Progenitor cell of endocrine pancreas (in vitro differentiated cells): ENCODE results near the gene DDB1. TPM values are rescaled to one million over a fixed set of nuclear protein-coding genes. Genes with fewer than 3 reads are reported as not detected.

Source experiments
- DNase-seq: peaks from one replicate; pipeline ENCODE4 v3.0.0; 2021; ENCODE audit warnings: low spot score; ENCODE audit not compliant: unreplicated experiment
- H3K27ac Mint-ChIP-seq: 2 replicates; pipeline ENCODE4 v1.8.0; 2021; ENCODE audit warnings: mild to moderate bottlenecking, moderate library complexity, mixed read lengths
- H3K27me3 Mint-ChIP-seq: 2 replicates; pipeline ENCODE4 v1.8.0; 2021; ENCODE audit warnings: mixed read lengths
- H3K36me3 Mint-ChIP-seq: 2 replicates; pipeline ENCODE4 v1.8.0; 2022; ENCODE audit warnings: mixed read lengths; ENCODE audit not compliant: insufficient read depth
- H3K4me1 Mint-ChIP-seq: 2 replicates; pipeline ENCODE4 v1.8.0; 2021; ENCODE audit warnings: low read depth, mixed read lengths
- H3K4me3 Mint-ChIP-seq: 2 replicates; pipeline ENCODE4 v1.8.0; 2021; ENCODE audit warnings: low read depth, mild to moderate bottlenecking, moderate library complexity, mixed read lengths
- H3K9me3 Mint-ChIP-seq: 2 replicates; pipeline ENCODE4 v1.8.0; 2021; ENCODE audit warnings: low read depth, mixed read lengths
- total RNA-seq: library from RNA; stranded (reverse); gene quantifications from 2 replicates; pipeline ENCODE4 v1.2.1, GENCODE V29; 2021
- TF ChIP-seq, protein P1 (sequence below): fragments of 200-600 bp; sonication (generic); IDR thresholded peaks from one replicate; pipeline ENCODE4 v1.5.0; 2021; ENCODE audit warnings: antibody characterized with exemption, mild to moderate bottlenecking; ENCODE audit not compliant: unreplicated experiment

Gene DDB1
- total RNA-seq, 1 donor from 2014 or later = 254 TPM

DNA sequence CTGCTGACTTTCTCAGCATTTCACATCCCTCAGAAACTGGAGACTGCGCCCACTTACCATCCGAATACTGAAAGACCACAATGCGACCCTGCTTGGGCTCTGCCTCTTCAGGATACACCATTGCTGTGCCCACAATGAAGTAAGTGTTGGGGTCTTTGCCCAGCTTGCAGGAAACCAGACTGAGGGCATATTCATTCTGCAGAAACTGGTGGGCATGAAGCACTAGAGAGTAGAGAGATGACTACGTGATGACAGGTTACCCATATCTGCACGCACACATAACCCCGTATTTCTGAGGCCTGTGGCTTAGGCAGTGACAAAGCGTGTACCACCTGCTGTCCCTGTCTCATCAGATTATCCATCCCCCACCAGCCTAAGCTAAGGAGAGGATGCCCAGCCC, 23.2 kb downstream of the DDB1 start:
- Mint-ChIP-seq H3K27ac (no peak overlapping the region), H3K27me3 (no peaks in the 10 kb centered on the region), H3K4me3 (no peak overlapping the region), H3K4me1 (no peaks in the 10 kb centered on the region), H3K36me3 (peaks cover 21% of the 10 kb centered on the region), H3K9me3 (no peaks in the 10 kb centered on the region)
- DNase-seq = no peak
- TF ChIP-seq, protein P1, sequence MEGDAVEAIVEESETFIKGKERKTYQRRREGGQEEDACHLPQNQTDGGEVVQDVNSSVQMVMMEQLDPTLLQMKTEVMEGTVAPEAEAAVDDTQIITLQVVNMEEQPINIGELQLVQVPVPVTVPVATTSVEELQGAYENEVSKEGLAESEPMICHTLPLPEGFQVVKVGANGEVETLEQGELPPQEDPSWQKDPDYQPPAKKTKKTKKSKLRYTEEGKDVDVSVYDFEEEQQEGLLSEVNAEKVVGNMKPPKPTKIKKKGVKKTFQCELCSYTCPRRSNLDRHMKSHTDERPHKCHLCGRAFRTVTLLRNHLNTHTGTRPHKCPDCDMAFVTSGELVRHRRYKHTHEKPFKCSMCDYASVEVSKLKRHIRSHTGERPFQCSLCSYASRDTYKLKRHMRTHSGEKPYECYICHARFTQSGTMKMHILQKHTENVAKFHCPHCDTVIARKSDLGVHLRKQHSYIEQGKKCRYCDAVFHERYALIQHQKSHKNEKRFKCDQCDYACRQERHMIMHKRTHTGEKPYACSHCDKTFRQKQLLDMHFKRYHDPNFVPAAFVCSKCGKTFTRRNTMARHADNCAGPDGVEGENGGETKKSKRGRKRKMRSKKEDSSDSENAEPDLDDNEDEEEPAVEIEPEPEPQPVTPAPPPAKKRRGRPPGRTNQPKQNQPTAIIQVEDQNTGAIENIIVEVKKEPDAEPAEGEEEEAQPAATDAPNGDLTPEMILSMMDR = no peak

DNA sequence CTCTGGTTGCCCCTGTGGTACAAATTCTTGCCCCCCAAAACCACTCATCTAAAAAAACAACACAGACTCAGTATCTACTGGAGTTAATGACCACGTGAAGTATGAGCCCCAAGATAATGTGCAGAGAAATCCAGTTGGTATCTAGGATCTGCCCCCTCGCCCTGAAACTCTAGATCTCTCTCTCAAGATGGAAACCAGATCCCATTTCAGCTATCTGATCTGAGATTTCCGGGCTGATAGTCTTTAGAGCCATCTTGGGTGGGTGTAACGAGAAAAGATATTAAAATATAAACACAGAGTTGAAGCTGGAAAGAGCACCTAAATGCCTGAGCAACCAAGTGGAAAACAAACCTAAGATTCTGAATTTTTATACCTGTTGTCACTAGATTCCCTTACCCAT, 23.8 kb downstream of the DDB1 start:
- Mint-ChIP-seq H3K4me1 (no peaks in the 10 kb centered on the region), H3K27ac (no peak overlapping the region), H3K36me3 (peaks cover 21% of the 10 kb centered on the region), H3K4me3 (no peak overlapping the region), H3K27me3 (no peaks in the 10 kb centered on the region), H3K9me3 (no peaks in the 10 kb centered on the region)
- no peak for DNase-seq
- TF ChIP-seq, protein P1 = no peak

DNA sequence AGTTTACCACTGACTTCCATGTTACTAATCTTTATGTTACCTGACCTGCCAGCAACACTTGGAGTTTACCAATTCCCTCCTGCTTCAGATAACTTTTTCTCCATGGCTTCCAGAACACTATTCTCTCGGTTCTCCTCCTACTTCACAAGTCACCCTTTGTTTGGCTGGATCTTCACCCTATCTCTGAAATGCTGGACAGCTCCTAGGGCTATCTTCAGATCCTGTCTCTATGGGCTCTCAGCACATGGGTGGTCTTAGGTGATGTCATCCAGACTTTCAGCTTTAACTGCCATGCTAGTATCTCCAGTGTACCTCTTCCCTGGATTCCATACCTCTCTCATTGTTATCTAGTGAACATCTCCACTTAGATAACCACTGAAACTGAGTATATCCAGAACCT, 25.6 kb downstream of the DDB1 start:
- no peaks in the 10 kb centered on the region for H3K9me3 Mint-ChIP-seq
- no peaks in the 10 kb centered on the region for H3K4me1 Mint-ChIP-seq
- TF ChIP-seq, protein P1 = no peak
- no peak for DNase-seq
- H3K4me3 Mint-ChIP-seq = no peak overlapping the region
- peaks cover 18% of the 10 kb centered on the region for H3K36me3 Mint-ChIP-seq
- H3K27me3 Mint-ChIP-seq = no peaks in the 10 kb centered on the region
- no peak overlapping the region for H3K27ac Mint-ChIP-seq

DNA sequence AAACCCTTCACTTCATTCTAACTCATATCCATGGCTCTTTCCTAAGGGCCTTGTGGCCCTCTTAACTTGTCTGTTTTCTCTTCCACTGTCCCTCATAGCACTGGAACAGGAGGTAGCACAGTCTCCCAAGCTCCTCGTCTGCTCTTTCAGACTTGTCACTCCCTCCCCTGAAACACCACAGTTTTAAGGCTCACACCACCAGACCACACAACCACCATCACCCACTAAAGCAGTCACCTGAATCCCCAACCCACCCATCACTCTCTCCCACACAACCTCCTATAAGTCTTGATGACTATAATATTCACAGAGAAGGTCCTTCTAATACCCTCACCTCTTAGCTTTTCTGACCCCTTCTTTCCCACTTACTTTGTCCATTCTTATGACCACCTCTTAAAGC, 26.7 kb downstream of the DDB1 start:
- Mint-ChIP-seq H3K4me1 (no peaks in the 10 kb centered on the region), H3K27me3 (no peaks in the 10 kb centered on the region), H3K36me3 (peaks cover 17% of the 10 kb centered on the region), H3K4me3 (no peak overlapping the region), H3K27ac (no peak overlapping the region), H3K9me3 (no peaks in the 10 kb centered on the region)
- no peak for DNase-seq
- TF ChIP-seq, protein P1 = no peak

DNA sequence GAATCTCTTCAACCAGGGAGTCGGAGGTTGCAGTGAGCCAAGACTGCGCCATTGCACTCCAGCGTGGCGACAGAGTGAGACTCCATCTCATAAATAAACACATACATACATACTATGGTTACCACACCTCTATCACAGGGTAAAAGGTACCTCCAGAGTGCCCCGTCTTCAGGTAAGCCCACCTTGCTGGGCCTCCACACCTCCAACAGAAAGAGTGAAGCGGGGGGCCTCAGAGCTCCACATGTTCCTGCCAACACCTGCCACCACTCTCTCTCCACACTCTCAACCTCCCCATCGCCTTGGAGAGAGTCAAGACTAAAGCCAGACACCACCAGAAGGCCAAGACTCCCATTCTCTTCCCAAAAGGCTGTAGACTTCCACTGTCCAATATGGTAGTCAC, 27.5 kb downstream of the DDB1 start:
- Mint-ChIP-seq H3K36me3 (peaks cover 19% of the 10 kb centered on the region), H3K9me3 (no peaks in the 10 kb centered on the region), H3K27me3 (no peaks in the 10 kb centered on the region), H3K4me1 (no peaks in the 10 kb centered on the region), H3K27ac (no peak overlapping the region), H3K4me3 (no peak overlapping the region)
- DNase-seq = no peak
- TF ChIP-seq, protein P1 = no peak
